ENCODE measurements around the gene IFT27.

The IFT27 gene

DNA sequence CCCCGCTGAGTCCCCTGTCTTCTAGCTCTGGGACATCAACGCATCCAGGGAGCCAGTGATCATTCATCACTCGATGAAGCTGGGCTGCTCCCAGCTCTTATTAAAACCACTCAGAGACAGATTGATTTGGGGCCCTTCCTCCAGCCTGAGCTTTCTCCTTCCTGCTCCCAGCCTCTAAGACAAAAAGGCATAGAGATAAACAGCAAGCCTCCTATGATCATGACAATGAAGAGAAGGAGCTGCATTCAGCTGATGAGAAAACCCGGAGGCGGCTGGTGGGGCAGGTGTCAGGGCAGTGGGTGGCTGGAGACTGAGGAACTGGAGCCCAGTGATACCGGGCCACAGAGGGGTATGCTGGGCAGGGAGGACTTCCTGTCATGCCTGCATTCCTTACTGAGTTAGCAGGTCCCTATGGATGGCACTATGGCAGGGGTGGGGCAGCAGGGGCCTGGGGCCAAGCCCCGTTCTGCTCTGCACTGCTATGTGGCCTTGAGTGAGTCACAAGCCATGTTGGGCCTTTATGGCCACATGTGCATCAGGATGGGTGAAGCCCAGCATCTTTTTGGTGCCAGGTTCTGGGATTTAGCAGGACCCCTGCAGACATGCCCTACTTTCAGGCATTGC is 20.7 kb upstream of the IFT27 start:
- no peak for DNase-seq (ENCODE audit: low spot score)

DNA sequence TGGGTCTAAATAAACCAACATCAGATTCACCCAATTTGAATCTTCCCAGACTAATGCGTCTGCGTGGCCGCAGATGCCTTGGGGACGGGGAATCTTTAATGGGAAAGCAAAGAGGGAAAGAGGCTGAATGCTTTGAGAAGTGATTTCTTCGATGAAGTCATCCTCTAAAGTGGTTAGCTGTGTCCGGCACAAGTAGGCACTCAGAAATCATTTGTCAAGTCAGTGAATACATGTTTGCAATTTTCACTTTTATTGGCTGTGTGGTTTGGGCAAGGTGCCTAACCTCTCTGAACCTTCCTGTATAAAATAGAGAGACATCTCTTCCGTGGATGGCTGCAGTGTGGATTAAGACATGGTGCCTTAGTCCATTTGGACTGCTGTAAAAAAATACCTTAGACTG is 19.7 kb upstream of the IFT27 start:
- DNase-seq (ENCODE audit: low spot score) = no peak

DNA sequence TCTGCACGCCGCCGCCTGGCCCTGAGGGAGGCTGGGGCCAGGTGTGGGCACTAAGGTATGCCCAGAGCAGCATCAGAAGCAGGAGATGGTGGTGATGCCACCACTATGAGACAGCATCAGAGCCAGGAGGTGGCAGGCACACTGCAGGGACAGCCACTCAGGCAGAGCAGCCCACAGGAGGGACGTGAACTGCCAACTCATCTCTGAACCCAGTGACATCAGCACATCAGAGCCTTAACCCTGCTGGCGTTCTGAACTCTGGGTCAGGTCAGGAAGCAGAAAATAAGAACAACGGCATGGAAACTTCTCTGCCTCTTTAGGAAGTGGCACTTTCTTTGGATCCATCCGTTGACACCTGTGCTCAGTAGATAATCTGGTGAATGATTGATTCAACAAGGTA is 14.7 kb upstream of the IFT27 start:
- DNase-seq (ENCODE audit: low spot score) = no peak

DNA sequence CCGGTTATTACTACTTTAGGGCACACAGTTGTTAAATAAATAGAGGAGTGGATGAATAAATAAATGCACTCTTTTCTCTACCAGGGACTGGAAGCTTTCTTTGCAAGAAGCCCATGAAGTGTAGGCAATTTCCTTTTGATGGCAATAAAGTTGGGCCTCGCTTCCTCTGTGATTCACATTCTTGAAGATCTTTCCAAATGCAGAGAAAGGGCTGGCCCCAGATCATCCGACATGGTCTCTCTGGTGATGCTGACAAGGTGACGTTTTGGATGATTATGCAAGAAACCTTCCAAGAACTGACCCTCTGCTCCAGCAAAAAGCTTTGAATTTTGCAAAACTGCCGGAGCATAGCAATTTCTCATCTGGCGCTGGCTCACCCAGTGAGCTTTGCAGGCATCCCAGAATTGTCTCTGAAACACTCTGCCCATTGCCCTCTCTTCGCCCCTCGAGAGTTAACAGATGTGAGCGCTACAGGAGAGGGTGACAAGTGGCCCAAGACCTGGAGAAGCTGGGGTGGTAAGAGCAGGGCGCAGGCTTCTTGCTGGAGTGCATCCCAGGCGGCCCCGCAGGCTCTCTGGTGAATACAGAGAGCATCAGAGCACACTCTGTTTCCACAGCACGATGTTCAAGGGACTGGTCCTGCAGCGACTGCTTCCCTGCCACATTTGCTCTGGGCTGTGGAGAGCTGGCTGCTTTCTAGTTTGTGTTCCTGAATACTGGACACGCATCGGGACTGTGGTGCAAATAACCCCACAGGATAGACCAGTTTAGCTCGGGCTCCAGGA is 11.5 kb upstream of the IFT27 start:
- no peak for DNase-seq (ENCODE audit: low spot score)

DNA sequence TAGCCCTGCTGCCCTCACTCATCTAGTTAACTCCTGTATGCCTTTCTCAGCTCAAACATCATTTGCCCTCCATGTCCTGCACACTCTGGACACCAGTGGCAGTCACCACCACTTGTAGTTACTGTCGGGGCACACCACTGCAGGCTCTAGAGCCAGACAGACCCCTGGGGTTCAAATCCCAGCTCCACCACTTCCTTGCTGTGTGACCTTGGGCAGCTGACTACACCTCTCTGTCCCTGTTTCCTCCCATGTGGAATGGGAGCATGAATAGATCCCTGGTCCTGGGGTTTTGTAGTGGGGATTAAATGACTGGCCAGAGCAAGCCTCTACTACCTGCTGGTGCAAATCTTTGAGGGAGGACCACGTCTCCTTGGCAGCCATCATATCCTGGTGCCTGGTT is 7.8 kb upstream of the IFT27 start:
- no peak for DNase-seq (ENCODE audit: low spot score)

DNA sequence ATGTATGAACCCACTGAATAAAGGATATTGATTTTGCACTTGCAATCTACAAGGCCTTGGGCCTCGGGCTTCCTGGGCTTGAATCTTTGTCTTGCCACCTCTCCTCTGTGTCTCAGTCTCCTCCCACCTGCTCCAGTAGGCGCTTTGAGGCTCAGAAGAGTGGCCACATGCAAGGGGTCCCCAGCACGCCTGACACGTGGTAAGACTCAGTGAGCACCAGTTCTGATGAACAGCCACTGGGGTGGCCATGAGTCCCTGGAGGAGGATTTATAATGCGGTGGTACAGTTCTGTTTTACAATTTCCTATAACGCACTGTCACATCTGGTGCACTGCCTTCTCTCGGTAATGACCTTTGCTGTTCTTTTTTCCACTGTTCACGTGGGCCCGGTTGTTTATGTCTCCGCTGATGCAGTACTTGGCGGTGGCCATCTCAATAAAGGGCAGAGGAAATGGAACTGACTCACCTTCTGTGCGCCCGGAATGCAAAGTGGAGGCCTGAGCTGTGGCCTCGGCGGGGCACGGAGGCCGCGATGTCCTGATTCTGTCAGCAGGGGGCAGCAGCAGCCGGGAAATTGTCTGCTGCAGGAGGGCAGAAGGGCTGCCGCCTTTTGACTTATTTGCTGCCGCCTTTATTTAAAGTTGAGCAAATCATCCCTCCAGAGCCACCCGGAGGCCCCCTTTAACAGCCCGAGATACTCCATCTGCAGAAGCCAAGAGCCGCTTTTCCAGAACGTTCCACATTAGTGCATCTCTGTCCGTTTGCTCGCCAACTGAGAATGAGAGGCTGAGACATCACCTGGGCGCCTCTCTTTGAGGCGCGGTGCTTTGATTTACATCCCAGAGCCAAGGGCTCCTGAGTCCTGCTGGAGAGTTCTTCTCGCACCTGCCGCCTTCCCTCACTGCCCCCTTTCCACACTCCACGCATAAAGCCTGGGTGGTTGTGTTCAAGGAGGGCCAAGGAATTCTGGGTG is 6.0 kb upstream of the IFT27 start:
- DNase-seq (ENCODE audit: low spot score) = peak; percentile 84

DNA sequence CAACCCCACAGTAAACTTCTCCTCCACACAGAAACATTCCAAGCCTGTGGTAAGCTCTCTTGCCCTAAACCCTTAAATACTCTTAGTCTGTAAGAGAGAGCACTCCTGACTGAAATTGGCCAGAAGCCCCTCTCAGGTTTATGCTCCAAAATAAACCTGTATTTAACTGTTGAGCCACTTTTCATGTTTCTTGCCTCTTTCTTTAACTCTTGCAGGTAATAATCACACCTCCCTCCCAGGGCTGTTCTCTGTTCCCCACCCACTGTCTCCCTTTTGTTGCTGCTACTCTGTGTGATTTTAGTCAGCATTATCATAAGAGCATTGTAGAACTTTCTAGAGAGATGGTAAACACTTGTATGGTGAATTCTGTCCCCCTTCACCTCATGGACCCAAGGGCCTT is 2.1 kb upstream of the IFT27 start:
- no peak for DNase-seq (ENCODE audit: low spot score)

DNA sequence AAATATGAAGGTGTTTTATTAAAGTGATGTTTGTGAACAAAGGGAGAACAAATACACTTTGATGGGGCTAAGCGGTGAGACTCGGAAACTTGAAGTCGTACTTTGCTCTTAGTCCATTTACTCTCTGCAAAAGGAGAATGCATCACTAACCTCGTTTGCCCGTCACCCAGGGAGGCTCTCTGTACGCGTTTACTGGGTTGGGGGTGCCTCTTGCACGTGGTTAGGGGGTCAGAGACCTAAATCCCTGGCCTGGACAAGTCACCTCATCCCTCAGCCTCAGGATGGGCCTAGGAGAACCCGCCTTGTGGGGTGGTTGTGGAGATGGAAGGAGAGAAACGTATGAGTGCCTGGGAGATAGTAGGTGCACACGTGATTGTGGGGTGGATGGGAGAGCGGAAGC is 803 bp upstream of the IFT27 start:
- DNase-seq (ENCODE audit: low spot score) = no peak

DNA sequence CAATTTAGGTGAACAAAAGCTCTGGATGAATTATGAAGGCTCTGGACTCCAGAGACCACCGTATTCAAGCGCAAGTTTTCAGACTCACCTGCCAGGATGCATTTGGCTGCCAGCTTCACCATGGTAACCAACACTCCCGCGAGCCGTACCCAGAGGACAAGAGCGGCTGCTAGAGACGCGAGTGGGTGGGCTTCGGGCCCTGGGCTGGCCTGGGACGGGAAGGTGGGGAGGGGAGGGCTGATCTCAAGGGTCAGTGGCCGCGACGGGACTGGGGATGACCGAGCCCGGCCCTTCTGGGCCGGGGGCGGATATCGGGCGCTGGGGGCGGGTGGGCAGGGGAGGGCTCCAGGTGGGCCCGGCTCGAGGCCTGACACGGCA is 344 bp downstream of the IFT27 start:
- peak; percentile 53 for DNase-seq (ENCODE audit: low spot score)

DNA sequence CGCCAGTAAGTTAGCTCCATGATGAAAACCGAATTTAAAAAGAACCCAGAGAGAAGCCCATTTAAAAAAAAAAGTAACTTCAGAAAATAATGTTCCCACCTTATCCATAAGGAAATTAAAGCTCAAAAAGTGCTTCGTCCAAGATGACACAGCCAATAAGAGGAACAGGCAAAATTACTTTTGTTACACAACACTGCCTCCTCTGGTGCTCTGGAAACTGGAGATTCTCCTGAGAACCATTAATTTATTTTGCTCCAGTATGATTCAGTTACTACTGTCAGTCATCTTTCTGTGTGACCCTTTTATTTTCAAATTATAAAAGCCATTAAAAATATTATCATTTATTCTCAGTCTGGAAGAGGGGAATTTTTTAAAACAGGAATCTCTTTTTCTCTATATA is 2.0 kb downstream of the IFT27 start:
- peak; percentile 47 for DNase-seq (ENCODE audit: low spot score)

DNA sequence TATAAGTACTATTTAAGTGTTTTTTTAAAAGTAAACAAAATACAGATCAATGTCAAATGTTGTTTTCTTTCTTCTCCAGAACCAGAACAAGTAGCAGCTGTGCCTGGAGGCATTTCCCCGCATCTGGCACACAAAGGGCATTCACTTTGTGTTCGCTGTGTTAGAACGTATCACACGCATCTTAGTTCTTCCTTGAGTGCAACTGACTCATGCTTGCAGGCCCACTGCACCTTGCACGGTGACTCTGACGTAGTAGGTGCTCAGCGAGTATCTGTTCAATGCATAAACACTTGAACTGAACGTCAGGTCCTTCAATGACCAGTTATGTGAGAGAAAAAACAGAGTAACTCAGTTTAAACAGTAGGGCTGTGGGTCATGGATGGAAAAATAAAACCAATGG is 3.5 kb downstream of the IFT27 start:
- DNase-seq (ENCODE audit: low spot score) = no peak

DNA sequence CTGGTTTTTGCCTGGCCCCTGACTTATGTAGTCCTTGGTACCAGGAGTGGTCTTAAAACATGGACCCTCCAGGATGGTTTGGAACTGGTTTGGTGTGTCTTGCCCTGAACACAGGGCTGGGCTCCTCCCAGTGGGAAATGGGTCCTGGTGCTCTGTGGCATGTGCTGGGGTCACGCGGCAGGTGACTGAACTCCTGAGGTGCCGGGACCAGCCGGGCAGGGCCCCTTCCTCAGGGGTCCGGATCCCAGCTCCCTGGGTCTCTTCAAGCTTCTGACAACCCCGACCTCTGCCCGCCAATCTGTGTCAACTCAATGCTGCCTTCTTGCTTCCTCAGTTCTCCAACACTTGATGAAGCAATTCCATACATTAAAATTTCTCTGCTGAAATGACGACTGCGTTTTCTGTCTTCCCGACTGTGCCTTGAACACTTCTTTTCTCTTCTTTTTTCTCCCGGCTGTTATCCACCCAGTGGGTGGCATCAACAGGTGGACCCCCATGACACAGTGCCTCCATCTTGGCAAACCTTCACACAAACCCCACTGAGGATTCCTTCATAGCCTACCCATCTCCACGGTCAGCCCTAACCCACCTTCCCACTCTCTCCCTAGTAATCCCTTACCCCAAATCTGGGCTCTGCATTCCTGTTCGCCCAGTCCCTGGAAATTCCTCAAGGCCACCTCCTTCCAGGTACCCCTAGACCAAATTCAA is 4.4 kb downstream of the IFT27 start:
- DNase-seq (ENCODE audit: low spot score) = no peak

DNA sequence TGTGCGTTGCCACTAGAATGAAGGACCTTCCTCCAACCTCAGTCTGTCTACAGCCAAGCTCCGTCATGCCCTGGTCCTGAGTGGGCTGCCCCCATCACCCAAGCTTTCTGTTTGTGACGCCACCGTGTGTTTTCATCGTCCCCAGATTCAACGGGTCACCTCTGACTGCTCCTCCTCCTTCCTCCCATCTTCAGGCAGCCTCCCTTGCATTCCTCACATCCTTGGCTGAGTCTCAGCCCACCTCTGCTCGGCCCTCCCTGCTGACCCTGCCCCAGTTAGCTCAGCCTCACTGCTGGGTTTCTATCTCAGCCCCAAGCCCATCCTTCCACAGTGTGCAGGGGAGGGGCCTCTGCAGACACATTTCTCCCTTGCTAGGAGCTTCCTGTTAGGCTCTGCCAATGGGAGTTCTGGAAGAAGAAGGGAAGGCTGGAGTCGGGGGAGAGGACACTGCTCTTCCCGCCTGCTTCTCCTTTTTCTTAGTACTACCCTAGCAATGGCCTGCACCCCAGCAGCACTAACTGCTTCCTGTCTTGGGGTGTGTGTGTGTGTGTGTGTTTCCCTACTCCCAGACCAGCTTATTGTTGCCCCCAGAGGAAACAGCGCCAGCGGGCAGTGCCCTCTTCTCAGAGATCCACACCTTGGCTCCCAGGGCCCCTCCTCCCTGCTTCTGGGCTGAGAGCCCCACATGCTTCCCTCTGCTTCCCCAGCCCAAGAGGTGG is 5.2 kb downstream of the IFT27 start:
- DNase-seq (ENCODE audit: low spot score) = no peak

DNA sequence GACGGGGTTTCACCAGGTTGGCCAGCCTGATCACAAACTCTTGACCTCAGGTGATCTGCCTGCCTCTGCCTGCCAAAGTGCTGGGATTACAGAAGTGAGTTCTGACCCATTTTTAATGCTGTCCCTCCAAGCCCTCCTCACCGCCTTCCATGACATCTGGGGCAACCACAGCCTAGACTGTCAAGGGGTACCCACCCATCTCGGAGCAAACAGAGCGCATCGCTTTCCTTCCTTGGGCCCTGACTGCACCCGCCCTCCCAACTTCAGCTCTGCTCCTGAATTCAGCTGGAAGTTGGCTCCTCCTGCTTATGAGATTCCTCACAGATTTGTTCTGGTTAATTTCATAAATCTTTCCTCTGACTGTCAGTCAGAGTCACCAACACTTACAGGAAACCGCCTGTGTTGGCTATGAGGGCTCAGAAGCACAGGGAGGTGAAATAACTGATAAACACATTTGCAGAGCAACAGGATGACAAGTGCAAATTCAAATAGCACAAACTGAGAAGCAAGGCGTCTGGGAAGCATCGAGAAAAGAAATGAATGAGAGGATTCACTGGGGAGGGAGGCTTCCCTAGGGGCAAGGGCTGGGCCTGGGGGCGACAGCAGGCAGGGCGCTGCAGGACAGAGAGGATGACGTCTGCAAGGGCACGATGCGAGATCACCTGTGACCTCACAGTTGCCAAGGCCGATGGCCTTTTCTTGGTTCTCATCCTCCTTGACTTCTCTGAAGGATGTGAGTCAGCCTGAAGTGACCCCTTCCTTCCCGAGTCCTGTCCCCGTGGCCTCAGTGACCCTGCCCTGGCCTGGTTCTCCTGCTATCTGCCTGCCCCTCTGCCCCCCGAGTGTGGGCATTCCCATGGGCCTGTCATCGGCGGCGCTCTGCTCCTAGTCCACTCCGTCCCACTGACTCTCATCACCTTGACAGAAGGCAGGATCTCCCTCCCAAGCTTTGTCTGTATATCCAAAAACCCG is 6.1 kb downstream of the IFT27 start:
- no peak for DNase-seq (ENCODE audit: low spot score)

DNA sequence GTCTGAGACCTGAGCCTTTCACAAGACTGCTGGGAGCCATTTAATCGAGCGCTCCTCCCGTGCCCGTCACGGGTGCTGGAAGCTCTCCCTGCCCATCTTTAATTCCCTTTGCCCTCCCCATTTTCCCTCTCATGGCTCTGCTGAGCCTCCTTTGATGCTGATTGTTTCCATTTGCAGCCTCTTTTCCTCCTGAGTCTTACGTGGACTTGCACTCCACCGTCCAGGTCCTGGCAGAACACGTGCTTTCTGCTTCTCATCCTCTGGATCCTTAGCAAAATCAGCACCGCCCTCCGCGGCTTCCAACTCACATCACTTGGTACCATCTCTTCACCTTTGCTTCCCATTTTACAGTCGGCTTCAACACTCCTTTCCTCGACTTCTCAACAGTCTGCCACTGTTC is 7.3 kb downstream of the IFT27 start:
- DNase-seq (ENCODE audit: low spot score) = no peak

DNA sequence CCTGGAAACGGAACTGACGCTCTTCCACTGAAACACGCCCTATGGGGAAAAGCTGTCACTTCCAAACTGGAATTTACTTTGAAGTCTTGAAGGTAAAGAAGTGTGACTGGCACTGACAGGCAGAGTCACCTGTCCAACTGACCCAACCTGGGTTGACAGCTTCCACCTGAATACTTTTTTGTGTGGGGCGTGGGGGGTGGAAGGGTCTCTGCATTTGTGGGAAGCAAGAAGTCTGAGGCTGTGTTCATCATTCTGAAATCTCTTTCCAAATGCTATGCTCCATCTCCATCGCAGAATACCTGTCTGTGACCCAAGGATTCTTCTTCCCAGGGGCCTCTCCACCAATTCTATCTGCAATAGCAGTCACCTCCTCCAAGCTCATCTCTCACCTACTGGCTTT is 7.8 kb downstream of the IFT27 start:
- no peak for DNase-seq (ENCODE audit: low spot score)

DNA sequence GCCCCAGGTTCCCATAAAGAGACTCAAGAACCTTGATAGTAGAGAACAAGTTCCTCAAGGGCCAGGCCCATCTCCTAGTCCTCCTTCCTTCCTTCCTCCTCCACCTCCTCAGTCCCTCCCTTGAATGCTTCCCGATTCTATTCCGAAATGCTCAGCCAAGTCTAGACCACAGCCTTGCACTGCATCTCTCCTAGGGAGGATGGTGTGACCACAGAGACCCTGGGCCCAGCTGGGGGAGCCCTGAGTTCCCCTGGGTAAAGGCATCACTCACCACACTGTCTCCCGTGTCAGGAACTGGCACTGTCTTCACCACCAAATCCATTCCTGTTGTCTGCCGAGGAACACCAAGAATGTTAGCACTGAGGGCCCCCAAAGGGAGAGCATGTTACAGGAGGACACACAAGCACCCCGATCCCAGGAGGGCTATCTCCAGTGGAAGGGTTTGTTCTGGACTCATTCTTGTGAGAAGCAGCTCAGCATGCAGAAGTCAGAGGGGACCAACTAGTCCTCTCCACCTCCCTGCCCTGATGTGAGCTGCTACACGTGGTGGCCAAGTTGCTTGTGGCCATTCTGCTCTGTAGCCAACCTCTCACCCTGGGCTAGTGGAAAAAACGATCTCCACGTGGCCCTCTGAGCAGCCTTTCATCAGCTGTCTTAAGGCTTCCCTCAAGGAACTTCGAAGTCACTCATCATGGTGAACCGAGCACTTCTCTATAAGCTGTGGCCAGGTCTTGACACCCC is 8.7 kb downstream of the IFT27 start:
- DNase-seq (ENCODE audit: low spot score) = no peak

DNA sequence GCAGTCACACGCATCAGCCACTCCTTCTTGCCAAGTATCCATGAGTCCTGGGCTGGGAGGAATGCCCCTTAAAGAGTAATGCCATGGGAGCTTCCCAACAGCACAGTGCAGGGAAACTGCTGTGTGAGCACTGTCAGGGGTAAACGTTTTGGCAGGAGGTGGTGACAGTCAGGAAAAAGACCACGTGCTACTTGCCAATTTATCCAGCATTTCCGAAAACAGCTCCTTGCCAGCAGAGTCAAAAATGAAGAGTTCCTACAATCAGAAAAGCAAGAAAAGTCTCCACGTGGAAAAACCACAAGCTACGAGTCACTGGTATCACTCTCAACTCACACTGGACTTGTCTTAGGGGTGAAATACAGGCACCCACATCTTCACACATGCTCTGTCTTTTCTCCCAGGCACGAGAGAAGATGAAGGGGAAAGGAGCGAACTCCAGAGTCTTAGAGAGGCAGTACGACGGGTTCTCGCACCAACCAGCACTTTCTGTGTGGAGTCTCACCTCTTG is 9.9 kb downstream of the IFT27 start:
- DNase-seq (ENCODE audit: low spot score) = no peak

Measured in NAMALWA (cell line).